GM21717 (cell line): ENCODE results near the gene CD200.

Experiments used
- ATAC-seq: cut with Tn5 transposase; IDR thresholded peaks from one replicate; pipeline ENCODE4 v1.9.1; 2021; ENCODE audit warnings: mild to moderate bottlenecking, moderate library complexity; ENCODE audit not compliant: unreplicated experiment

The CD200 gene, protein sequence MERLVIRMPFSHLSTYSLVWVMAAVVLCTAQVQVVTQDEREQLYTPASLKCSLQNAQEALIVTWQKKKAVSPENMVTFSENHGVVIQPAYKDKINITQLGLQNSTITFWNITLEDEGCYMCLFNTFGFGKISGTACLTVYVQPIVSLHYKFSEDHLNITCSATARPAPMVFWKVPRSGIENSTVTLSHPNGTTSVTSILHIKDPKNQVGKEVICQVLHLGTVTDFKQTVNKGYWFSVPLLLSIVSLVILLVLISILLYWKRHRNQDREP

DNA sequence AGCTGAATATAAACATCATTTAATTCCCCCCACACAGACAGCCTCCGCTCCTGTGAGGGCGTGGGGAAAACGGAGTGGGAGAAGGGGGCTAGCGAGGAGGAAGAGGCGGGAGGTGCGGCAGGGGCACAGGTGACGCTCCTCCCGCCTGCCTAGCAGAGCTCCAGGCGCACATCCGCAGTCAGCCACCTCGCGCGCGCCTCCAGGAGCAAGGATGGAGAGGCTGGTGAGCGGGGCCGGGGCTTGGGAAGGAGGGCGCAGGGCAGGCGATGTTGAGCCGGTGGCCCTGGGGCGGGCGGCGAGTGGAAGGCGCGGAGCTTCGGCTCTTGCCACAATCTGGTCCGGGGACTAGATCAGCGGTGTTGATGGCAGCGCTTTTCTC lies at the start of gene CD200:
Gene CD200, plus strand, starts transcription at position 155 of the 379 bp plus-strand sequence. Its CDS starts 57 bp downstream, at position 212.
- ATAC-seq = no peak

DNA sequence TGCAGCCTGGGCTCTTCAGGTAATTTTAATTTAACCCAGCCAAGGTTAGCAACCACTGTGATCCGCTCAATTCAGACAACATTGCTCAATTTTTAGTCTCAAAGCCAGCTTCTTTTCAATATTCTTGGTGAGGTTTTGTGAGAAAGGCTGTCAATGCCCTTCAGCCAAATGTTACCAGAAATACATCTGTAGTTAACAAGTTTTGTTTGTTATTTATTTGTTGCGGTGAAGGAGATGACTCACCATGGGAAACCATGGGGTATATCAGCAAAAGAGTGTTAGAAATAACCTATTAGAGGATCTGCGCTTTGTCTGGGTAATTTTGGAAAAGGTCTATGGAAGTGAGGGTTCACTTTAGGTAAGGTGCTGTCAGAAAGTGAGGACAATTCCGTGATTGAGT lies 43.9 kb upstream of the CD200 start:
- no peak for ATAC-seq

DNA sequence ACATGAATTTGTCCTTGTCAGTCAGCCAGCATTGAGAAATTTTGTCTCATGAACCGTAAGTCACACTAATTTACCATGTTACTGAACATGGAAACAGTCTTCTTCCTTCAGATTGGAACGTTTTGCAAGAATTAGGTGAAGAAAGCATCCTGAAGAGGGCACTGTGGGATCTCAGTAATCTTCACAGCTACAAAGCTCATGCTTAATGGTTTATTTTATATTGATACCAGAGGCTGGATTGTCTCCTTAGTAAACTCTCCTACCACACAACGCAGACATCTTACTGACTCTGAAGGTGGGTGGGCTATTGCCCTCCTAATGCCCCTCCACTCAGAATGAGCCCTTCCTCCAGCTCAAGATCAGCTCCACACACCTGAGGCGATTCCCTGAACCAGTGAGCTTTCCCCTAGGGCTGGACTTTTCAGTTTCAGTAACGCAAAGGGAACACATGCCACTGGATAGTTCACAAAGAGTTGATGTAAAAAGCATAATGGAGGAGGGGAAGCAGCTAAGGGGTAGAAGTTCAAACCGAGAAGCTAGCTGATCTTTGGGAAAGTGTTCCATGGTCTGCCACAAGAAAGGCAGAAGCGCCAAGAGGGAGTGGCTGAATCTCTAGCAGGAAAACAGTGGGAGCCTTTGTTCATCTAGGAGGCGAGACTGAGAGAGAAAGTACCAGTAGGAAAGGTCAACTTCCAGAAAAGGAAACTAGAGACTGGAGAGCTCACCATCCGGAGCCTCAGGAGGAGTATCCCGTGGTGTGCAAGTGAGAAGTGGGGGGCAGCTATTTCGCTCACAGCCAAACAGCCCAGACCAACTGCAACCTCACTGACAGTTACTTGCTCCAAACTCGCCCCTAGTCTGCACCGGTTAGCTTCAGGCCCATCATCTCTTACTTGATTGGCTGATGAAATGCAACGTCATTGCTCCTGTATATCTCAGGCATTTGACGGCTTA lies 39.3 kb upstream of the CD200 start, which contains the start of gene SLC9C1:
Gene SLC9C1, minus strand, starts transcription at position 849 of the 954 bp plus-strand sequence. CDS start 7,425 bp downstream, outside the sequence.
- no peak for ATAC-seq

DNA sequence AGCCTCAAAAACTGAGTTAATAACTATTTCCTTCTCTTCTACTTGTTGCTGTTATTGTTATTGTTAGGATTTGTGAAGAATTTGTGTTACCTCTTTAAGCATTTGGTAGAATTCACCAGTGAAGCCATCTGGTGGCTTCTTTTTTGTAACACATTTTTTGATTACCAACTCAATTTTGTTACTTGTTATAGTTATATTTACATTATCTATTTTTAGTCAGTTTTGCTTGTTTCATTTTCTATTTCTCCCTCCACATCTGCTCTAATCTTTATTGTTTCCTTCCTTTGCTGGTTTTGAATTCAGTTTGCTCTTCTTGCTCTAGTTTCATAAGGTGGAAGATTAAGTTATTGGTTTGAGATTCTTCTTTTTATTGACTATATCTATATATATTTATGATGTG lies 35.2 kb upstream of the CD200 start:
- ATAC-seq = no peak

DNA sequence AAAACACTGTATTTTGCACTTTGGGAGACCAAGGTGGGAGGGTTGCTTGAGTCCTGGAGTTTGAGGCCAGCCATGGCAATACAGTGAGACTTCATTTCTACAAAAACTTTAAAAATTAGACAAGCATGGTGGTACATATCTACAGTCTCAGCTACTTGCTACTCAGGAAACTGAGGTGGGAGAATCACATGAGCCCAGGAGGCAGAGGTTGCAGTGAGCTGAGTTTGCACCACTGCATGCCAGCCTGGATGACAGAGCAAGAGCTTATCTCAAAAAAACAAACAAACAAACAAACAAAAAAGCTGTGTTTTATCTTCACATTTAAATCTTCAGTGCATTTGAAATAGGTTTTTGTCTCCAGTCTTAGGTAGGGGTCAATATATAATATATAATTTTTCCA lies 34.2 kb upstream of the CD200 start:
- ATAC-seq = no peak

DNA sequence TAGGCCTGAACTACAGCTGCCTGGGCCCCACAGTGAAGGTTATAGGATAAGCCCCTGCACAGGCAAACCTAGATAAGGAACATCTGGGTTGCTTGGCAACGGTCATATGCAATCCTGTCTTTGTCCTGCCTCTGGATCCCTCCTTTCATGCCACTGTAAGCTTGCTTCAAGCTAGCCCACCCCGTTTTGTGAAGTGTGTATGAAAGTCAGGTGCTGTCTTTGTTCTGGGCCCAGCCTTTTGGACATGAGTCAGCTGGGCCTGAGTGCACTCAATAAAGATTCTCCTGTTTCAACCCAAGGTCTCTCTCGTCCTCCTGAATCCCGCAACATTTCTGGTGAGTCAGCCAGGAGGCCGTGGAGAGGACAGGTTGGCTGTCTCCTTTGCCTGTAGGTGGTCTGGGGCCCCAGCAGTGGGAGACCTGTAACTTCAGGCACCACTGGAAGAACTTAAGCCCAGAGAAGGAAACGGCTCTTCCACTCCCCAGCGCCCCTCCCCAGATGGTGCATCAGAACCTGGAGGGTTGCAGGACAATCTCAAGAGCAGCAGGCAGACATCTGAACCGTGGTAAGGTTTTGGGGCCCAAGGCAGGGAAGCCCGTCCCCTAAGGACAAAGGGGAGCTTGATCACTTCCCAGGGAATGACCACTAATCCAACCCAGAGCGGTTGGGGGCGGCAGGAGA lies 30.7 kb upstream of the CD200 start:
- ATAC-seq = no peak

DNA sequence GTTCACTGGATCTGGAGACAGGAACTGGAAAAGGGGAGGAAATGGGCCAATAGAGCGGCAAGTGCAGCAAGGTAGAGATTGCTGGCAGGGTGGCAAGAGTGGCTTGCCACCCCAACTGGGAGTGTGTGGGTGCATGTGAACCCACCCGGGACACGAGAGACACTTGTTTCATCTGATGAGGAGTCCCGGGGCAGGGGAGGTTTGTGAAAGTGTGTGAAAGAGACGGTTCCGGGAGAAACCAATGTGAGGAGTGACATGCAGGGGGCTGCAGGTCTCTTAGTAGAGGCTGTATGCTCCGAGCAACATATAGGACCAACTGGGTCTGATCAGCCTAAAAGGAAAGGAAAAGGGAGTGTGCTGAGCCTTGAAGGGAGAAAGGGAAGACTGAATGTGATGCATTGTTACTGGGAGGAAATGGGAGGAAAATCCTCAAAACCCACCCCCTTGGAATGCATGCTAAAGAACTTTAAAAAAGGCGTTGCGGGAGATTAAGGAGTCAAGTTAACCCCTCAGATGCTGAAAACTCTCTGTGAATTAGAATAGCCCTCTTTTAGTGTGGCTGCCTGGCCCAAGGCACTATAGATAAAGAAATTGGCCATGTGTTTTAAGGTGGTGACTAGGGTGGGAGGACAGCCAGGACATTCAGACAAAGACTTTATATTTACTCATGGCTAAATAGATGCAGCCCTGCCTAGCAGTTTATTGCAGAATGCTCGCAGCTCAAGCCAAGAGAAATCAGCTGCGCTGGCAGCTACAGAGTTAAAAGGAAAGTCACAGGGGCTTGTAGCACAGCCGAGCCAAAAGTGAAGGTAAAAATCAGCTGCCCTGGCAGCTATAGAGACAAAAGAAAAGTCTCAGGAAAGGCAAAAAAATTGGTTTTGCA lies 29.8 kb upstream of the CD200 start:
- no peak for ATAC-seq

DNA sequence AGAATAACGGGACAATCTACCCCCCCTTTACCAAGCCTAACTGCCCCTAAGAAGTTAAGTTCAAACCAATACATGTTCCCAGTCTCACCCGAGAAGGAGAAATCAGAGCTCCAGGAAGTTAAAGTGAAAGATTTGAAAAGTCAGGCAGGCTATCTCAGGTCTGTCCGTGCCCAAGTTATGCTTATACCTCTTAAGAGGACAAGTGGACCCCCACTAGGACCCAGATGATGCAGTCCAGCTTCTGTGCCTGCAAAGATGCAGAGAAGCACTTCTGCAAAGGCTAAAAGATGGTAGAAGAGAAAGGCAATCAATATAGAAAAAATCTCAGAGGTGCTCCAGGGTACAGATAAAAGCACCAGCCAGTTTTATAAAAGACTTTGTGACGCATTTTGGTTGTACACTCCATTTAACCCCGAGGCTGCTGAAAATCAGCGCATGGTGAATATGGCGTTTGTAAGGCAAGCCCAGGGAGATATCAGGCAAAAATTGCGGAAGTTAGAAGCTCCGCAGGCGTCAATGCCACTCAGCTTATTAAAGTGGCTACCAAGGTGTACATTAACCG lies 29.1 kb upstream of the CD200 start:
- ATAC-seq = no peak

DNA sequence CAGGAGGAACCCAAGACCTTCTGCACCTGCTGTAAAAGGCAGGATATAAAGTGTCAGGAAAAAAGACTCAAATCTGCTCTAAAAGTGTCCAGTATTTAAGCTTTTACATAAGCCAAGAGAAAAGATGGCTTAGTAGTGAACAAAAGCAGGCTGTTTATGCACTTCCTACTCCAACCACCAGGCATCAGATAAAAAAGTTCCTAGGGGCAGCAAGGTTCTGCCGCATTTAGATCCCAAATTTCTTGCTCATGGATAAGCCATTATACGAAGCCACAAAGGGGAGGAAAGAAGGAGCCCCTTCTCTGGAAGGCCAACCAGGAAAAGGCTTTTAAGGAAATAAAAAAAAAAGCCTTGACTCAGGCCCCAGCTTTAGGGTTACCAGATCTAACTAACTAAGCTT lies 28.3 kb upstream of the CD200 start:
- no peak for ATAC-seq

DNA sequence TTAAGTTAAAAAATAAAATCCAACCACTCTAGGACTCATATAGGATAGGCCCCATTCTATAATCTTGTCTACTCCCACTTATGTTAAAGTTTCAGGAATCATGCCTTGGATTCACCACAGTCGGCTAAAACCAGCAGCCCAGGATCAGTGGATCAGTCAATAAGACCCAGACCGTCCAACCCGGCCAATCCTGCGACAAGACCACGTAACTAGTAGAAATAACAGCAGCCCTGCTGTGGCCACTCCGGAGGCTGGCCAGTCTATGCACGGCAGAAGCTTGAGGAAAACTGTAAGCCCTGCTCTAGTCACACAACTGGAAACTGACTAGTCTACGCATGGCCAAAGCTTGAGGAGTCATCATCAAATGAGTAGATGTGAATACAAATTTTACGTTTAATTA lies 26.1 kb upstream of the CD200 start:
- ATAC-seq = no peak

DNA sequence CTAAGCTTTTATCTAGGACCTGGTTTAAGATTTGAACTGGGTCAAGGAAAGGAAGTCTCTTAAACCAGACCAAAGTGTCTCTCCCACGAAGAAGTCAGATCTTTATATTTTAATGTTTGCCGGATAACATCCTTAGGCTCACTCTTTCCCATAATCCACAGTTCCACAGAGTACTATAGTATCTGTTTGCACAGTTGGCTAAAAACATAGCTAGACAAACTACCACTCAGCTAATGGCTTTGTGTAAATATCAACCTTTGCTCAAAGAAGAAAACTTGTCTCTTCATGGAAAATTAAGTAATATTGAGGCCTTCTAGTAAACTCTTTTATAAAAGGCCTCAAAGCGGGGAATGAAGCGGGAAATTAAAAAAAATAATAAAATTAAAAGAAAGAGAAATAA lies 25.4 kb upstream of the CD200 start:
- ATAC-seq = no peak

DNA sequence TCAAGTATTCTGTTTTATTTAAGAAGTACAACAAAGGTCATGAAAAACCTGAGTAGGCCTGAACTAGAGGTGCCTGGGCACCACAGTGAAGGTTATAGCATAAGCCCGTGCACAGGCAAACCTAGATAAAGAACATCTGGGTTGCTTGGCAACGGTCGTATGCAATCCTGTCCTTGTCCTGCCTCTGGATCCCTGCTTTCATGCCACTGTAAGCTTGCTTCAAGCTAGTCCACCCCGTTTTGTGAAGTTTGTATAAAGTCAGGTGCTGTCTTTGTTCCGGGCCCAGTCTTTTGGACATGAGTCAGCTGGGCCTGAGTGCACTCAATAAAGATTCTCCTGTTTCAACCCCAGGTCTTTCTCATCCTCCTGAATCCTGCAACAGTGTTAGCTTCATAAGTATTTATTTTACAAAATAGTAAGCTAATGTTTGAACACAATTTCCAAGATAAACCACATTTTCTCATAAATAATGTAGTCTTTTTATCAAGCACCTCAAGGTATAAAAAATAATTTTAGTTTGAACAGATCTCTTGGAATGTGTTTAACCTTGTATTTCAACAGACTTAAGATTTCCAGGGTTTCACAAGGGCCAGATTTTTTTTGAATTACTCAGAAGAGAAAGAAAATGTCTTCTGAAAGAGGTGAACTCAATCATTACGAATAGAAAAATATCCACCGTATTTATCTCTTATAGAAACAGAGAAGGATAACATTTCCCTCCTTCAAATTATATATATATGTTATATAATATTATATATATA lies 24.6 kb upstream of the CD200 start:
- ATAC-seq = no peak

DNA sequence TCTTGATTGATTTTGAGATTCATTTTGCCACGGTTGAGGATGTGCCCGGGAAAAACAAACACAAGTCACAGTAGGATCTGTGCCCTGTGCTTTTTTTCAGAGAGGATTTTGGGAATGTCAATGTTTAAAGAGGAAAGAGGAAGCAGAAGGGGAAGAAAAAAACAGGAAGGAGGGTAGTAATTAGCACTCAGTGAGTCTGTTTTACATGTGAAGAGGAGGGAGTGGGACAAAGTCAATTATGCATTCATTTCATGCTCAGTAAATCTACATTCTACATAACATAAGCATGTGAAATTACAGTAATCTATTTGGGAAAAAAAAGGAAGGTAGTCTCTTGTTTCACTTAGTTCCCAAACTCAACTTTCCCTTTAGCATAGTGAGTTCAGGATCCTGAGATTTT lies 18.3 kb upstream of the CD200 start:
- no peak for ATAC-seq

DNA sequence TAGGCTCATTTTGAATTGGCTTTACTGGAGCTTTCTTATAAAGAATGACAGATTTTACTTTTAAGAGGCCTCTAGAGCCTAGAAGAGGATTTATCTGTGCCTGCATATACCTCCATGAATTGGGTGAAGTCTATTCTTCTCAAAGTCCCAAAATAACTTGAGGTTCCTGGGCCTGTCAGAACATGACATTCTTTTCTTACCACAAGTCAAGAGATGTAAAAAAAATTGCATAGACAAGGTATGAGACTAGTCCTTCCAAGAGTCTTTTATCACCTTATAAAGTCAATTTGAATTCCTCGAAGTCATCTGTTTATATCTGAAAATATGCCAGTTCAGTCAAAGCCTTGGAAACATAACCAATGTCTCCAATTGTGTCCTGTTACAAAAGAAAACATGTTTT lies 17.2 kb upstream of the CD200 start:
- ATAC-seq = no peak

DNA sequence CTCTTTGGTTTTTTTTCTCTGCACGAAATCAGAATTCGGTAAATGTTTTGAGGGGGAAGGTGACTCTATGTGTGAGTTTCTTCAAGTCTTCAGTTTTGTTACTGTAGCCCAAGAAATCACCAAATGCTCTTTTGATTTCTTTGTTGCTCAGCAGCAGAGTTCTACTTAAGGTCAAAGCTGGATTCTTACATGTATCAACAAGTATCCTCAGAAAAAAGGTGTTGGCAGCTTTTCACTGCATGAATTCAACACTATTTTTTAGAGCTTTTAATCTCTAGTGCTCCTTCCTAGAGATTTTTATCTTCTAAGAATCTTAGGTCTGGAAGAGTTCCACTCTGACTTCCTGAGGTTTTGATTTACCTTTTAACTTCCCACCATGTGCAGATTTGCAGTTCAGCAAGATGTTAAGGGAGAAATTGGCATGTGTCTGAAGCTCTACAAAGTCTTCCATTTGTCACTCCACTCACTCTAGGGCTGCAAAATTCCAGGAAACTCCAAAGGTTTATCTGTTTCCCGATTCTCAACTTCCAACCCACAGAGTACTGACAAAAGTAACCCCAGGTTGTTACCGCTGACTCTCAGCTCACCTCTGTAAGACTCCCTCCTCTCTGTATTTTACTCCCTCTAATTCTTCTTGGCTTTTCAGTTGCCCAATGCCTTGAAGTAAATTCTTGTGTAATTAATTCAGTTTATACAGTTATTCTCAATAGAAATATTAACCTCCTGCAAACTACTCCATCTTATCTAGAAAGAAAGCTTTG lies 13.3 kb upstream of the CD200 start:
- no peak for ATAC-seq

DNA sequence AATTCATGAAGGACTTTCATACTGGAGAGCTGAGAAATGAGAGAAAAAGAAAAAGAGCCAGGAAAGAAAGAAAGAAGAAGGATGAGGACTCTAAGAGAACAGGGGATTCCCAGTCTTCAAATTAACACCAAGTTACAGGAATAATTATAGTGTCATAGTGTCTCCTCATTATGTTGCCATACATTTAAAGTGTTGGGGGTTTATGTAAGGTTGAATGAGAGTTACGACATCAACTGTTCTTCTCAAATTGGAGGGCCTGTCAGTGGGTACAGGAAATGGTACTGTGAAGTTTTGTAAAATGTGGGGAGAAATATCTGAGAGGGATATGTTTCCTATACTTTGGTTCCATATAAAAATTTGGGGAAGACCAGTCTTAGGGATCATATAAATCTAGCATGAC lies 12.3 kb upstream of the CD200 start:
- no peak for ATAC-seq

DNA sequence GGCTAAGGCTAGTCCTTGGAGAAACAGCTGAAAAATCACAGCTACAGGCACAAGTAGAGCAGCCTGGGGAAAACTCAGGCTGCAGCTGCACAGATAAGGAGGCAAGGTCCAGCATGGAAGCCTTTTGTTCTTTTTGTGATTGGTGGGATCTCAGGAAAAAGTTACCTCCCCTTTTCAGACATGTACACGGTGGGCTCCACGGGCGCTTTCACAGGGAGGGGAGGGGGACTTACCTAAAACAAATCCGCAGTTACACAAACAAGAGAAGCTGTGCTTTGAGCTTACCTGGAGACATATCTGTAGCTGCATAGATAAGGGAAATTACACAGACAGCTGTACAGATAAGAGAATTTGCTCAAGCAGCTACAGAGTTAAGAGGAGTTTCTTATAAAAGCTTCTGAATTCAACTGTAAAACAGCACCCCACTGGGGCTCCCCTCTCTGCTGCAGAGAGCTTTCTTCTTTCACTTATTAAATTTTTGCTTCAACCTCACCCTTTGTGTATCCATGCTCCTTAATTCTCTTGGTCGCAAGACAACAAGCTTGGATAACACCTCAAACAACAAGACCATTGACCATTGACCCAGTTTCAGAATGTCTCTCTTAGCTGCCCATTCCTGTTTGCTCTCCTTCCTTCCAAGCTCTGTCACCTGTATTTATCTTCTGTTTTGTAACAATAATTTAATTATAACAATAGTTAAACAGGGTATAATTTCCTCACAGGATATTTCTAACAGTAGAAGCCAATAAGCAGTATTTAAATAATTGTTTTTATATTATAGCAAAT lies 10.9 kb upstream of the CD200 start:
- ATAC-seq = no peak

DNA sequence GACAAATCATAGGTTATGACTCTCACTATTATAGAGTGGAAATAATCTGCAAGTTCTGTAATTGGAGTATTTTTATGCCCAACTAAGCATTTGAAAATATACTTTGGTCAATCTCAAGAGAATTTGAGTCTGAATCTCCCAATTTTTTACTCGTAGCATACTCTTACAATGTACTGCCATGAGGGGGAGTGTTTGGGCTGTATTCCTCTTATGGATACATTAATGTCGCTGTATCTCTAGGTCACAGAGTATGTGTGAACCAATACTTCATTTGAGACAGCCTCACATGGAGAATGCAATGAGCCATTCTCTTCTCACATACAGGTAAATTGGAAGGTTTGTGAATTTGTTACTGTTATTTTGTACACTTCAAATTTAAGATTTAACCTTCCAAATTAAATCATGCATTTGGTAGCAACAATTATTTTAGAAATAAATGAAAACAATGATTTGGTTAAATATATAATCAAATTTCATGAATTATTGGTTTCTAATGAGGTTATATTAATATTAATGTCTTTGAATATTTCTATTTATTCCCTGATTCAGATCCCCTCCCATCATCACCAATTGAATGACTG lies 5.5 kb upstream of the CD200 start:
- ATAC-seq = peak; percentile 90
